HG03108 (cell line): Measurements from ENCODE around the gene CTNND2.
"Not testable (repeated sequence)": the region's sequence is repeated elsewhere in the genome, so short reads cannot be mapped to it uniquely, and the experiment has no call there.

Experiments
- ATAC-seq: cut with Tn5 transposase; IDR thresholded peaks from one replicate; pipeline ENCODE4 v1.9.1; 2021; ENCODE audit warnings: moderate library complexity; ENCODE audit not compliant: unreplicated experiment

Gene CTNND2

DNA sequence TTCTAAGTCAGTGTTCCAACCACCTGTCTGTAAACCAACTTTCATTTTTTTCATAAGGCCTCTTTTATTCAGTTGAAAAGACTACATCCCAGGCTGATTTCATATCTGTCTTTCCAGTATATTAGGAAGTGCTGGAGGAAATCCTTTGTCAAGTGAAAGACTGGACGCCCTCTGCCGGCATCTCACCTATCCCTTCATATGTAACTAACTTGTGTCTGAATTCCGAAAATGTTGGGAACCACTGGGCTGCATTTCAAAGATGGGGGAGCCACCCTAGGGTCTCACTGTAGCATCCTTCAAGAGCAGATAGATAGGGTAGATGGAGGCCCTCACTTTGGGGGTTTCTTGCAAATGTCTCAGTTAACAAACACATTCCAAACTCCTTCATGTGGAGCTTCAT, 569.8 kb downstream of the CTNND2 start:
- no peak for ATAC-seq

DNA sequence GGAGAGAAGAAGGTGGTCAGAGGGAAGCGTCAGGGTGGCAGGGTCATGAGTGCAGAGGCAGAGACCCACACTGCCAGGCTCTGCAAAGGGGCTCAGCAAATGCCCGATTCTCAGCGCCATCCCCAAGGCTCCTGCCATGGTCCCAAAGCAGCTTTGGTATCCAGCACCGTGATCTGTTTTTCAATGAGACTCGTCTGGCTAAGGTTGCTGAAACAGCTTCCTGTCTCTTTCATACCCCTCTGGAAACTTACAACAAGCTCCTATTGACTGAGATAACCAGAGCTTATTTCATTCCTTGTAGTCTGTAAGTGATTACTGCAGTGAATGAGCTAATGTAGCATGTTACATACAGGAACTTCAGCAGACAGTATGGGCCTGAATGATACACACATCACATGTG, 574.6 kb downstream of the CTNND2 start:
- no peak for ATAC-seq

DNA sequence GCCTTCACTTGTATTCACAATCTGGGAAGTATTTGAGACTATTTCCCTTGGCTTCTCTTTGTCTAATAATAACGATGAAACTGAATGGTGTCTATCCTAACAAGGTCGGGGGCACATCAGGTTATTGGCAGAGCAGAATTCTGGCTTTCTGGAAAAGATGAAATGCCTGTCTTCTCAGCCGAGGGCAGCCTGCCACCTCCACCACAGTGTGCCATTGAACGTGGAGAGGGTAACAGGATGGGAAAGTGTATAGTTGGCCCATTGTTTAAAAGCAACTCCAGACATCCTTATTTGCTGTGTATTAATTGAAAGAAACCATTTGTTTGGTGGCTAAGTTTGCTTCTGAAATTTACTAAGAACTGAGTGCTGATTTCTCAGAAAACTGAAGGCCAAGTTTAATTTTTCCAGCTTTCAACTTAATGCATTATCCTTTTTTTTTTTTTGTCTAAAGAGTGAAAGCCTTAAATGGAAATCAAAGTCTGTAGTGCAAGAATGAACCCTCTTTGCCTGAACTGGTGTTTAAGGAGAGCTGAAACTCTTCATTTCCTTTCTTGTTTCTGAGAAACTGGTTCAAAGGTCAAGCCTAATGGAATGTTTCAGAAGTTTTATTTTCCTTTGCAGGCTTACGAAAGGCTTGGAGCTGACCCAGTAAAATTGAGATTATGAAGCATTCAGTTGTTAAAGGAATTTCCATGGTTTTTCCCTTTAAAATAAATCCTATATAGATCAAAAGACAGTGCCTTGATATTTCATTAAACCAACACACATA, 579.5 kb downstream of the CTNND2 start:
- ATAC-seq: no peak

DNA sequence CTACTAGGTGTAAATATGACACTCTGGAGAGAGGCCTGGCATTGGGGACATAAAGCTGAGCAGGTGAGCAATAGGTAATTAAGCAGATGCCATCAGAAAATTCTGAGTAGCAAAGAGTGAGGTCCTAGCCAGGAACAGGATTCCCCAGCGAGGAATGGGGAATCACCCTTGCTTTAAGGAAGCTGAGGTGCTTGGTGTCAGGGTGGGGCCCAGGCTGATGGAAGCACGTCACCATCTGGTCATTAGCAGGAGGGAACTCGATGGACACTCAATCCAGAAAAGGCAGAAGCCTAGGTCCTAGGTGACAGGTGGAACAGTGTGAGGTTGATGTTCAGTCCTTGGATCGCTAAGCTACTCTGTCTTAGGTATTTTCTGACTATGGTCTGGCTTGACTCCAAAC, 580.5 kb downstream of the CTNND2 start:
- no peak for ATAC-seq

DNA sequence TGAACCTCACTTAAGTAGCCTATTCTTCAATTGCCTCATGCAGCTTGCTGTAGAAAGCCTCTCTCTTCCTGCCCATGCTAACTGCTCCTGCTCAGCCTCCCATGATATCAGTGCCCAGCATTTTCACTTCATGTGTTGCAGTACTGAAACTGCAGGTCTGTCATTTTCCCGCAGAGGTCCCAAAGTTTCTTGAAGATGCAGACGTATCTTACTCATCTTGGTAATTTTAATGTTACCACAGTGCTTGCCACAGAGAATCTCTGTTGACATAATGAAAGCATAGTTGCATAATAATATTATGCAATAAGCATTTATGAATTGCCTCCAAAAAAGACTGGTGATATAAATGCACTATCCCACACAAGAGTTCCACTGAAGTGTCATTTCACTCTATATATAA, 582.1 kb downstream of the CTNND2 start:
- ATAC-seq: no peak

DNA sequence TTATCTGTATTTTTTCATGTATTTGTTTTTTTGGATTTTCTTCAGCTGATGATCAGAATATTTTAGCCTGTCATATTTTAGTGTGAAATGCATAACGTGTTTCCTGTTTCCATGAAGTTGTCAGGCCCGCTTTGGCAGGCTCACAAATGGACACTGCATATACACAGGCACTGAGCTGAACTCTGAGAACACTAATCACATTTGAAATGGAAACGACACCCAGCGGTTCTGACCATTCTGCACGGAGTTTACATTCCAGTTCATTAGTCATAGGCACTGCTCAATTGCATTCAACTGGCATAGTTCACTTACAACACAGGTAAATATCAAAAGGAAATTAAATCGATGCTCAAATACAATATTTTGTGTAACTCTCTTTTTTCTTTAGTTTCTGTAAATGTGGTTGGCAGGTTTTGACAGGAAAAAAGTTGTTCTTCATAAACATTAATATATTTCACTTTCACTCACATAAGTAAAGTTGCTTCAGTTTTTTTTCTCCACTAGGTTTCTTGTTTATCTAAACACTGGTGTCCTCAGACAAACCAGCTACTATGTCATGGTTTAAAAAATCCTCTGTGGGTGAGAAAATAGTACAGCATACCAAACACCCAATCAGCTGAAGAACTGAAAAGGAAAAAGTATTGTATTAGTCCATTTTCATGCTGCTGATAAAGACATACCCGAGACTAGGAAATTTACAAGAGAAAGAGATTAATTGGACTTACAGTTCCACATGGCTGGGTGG, 584.2 kb downstream of the CTNND2 start:
- no peak for ATAC-seq

DNA sequence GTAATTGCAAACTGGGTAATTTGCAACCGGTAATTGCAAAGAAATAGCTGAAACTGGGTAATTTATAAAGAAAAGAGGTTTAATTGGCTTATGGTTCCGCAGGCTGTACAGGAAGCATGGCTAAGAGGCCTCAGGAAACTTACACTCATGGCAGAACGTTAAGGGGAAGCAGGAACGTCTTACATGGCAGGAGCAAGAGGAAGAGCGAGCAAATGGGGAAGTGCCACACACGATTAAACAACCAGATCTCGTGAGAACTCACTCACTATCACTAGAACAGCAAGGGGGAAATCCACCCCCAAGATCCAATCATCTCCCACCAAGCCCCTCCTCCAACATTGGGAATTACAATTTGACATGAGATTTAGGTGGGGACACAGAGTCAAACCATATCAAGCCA, 590.6 kb downstream of the CTNND2 start:
- ATAC-seq: not testable (repeated sequence)

DNA sequence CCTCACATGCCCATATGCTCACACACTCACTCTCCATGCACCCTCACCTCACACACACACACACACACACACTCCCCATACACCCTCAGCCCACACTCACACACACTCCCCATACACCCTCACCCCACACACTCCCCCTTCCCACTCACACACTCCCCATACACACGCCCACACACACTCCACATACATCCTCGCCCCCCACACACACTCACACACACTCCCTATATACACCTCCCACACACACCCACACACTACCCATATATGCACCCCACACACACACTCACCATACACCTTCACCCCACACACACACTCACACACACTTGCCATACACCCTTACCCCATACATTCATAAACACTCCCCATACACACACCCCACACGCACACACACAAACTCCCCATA, 592.5 kb downstream of the CTNND2 start:
- no peak for ATAC-seq

DNA sequence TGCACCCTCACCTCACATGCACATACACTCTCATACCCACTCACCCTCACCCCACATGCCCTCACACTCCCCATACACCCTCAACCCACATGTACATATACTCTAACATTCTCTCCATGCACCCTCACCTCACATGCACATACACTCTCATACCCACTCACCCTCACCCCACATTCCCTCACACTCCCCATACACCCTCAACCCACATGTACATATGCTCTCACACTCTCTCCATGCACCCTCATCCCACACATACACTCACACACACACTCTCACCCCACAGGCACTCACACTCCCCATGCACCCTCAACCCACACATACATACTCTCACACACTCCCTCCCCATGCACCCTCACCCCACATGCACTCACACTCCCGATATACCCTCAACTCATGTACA, 593.0 kb downstream of the CTNND2 start:
- ATAC-seq: no peak

DNA sequence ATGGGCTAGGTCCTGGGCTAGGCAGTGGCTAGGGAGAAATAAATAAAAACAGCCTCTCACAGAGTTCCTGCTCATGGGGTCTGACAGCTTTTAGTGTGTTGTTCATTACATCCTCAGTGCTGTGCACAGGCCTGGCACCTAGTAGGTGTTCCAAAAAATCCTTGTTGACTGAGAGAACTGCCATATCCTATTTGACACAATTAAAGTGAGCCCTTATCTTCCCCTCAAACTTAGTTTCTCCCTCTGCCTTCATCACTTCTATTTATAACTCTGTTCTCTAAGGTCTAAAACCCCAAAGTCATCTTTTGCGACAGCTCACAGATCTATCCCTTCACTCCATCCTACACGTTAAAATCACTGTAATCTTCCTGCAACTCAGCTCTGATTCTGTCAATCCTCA, 594.1 kb downstream of the CTNND2 start:
- ATAC-seq: no peak

DNA sequence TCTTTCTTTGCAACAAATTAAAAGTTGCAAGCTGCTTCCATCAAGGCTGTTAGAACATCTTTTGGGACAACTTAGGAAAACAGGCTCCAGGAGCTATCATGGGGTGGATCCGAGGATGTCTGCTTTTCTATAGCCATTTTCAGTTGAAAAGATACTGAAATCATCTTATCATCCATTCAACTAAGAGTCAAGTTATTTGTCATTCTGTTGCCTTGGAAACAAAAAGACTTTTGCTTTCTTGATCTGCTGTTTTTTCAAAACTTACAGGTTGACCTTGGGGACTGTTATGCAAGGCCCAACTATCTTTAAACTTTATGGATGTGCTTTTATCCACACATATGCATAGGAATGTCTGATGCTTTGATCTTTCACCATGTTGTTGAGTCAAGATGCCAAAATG, 597.9 kb downstream of the CTNND2 start:
- ATAC-seq: no peak

DNA sequence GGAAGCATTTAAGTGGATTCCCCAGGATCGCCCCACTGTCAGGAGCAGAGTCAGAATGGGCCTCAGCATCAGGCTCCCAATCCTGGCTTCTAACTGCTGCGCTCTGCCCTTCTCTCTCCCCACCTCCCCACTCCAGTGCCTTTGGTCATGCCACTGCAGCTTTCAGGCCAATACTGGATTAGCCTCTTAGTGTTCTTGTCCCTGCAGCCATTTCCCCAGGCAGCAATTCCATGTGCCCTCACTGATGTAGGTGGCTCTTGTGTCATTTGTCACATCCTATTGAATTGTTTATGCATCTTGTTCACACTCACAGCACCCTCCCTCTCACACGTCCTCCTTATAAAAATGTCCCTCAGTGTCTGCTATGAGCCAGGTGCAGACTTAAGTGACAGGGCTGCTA, 599.0 kb downstream of the CTNND2 start:
- no peak for ATAC-seq

DNA sequence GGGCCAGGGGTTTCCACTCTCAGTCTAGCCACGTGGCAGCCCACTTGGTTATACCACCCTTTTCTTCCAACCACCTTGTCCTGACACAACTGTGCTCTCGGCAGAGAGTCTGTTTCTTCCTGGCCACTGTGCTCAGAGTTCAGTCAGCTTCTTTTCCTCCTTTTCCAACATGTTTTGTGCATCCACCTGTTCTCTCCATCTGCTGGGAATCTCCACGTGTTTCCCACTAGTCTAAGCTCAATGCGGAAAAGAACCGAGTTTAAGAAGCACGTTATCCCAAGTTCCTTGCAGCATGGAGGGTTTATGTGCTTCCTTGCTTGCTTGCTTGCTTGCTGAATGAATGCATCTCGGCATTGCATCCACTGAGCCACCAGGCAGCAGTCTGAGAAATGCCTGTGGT, 599.6 kb downstream of the CTNND2 start:
- no peak for ATAC-seq

DNA sequence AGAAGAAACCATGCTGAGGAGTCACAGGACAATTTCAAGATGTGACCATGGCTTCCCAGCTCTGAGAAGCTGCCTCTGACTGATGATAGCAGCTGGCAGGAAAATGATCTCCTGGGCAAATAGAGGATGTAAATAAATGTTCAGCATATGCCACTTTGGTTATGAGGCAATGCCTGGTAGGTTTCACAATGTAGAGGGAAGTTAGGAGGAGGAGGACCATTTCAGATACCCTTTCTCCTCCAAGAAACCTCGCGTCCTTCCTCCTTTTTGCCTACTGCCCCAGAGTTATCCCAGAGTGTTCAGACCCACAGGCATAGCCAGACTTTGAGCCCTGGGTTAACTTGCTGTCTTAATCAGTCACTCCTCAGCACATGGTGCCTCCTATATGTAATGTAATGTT, 601.6 kb downstream of the CTNND2 start:
- ATAC-seq: no peak

DNA sequence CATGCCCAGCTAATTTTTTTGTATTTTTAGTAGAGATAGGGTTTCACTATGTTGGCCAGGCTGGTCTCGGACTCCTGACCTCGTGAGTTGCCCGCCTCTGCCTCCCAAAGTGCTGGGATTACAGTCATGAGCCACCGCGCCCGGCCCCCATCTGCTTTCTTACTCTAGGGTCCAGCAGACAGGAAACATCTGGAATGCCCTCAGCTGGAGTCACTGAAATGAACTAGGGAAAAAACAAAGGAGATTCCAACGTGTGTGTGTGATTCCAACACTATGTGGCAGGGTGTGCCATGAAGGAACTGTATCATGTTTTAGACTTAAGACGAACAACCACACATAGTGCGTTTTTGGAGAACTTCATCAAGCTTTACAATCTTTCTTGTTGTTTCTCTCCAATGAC, 603.1 kb downstream of the CTNND2 start:
- no peak for ATAC-seq

DNA sequence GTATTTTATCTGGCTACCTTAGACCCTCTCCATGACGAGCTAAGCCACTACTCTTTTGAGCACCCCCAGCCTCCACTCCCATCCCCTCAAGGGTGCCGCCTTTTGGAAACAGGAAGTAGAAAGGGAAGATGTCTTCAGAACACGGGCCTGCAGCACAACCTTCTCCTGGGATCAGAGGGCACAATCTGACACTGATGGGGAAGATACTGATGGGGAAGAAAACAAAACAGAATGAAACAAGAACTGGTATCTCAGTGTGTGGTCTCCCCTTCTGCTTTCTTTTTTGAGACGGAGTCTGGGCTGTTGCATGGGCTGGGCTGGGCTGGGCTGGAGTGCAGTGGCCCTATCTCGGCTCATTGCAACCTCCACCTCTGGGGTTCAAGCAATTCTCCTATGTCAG, 603.5 kb downstream of the CTNND2 start:
- no peak for ATAC-seq

DNA sequence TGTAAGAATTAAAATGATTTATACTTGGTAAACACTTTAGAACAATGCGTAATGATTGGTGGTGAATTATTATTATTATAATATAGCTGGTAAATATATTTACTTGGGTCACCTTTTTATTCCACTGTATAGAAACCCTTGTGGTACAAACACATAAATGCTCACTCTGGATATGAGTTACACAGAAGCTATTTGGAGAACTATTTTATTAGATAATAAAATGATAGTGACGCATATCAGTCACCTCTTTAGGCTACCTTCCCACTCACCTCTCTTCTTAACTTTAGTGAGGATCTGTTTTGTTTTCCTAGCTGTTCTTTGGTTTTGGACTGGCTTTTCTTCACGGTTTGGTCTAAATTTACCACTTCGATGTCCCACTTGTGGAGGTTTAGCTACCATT, 605.4 kb downstream of the CTNND2 start:
- no peak for ATAC-seq

DNA sequence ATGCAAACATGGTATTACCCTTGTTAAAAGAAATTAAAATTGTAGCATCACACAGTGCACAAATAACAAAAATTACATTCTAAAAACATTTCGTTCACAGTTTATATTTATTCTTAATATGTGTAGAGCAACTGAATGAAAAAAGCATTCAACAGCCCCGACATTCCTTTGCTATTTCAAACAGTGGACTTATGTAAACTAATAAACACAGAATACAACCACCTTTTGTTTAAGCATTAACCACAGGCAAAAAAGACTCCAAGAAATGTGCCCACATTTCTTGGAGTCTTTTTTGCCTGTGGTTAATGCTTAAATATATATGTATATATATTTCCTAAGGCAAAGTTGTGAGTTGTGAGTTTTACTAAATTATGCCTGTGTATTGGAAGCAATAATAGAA, 610.7 kb downstream of the CTNND2 start:
- no peak for ATAC-seq

DNA sequence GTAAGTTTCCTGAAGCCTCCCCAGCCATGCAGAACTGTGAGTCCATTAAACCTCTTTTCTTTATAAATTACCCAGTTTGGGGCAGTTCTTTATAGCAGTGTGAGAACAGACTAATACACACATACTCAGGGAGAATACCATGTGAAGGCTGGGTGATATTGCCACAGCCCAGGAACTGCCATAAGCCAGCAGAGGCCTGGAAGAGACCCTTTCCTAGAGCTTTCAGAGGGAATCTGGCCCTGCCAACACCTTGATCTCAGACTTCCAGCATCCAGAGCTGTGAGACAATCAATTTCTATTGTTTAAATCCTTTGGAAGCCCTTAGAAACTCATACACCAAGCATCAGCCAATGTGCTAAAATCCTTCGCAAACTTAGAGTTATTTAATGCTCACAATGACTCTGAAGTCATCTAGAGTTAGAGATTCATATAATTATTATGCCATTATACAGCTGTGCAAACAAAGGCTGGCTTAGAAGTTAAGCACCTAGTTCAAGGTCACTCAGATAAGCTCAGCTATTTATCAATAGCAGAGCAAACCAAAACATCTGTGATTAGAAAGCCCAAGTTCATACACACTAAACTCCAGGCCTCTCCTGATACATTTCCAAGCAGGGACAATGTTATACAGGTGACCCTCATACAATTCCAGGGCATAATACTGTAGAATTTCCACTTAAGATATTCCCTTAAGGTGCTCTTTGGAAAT, 611.4 kb downstream of the CTNND2 start:
- no peak for ATAC-seq

DNA sequence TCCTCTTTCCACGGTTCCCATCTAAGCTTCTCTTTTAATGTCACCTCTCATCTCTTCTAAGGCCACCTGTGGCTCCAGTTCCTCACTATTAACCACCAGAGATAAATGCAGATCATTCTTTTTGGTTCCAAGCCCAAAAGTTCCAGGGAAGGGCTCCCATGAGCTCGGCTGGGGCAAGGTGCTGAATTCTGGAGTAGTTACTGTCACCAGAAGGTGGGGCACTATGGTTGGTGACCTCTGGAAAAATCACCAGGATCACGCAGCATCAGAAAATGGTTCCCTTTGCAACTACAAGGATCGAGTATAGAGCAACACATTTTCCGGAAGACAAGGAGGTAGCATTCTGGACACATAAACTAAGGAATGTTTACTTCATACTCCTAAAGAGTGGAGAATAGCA, 614.5 kb downstream of the CTNND2 start:
- no peak for ATAC-seq

DNA sequence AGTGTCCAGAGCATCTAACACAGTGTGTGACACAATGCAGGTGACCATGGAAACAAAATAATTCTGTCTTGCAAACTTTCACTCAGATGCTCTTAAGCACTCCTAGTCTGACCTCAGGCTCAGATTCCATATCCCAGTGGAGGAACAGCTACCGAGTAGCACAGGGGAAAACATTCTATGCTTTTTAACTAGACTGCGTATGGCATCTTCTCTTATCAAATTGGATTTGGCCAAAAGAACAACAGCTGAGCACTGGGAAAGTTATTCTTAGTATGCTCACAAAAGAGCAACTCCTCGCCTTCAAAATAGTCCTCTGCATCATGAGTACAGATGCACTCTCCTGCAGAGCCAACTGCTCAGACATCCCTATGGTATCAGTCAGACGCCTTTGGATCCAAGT, 615.0 kb downstream of the CTNND2 start:
- no peak for ATAC-seq

DNA sequence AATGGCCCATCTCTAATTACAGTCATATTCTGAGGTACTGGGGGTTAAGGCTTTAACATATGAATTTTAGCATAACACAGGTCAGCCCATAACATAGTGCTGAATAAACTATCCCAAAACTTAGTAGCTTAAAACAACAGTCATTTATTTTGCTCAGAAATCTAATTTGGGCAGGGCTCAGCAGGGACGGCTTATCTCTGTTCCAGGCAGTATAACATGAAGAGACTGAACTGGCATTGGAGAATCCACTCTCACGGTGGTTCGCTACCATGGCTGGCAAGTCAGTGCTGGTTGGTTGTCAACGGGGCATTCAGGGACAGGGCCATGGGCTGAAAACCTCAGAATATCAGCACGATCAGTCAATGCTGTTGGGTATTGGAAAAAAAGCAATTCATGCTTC, 622.4 kb downstream of the CTNND2 start:
- no peak for ATAC-seq
